Measurements from ENCODE around the gene PSMB10. TPM values are rescaled to one million over a fixed set of nuclear protein-coding genes. Genes with fewer than 3 reads are reported as not detected.
"Not testable (repeated sequence)": the region's sequence is repeated elsewhere in the genome, so short reads cannot be mapped to it uniquely, and the experiment has no call there.

The PSMB10 gene
- polyA plus RNA-seq, 1 experiment = 18.1 TPM

DNA sequence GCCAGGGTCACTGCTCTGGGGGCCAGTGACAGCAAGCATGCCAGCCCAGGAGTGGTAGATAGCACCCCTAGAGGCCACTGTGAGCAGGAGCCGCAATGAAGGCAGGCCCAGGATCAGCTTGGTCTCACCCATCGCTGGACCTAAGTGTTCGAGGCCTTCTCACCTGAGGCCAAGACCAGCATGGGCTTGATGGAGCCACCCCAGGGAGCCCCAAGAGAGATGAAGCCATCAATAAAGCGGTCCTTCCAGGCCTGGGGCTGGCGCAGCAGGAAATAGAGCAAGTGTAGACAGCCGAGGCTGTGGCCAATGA lies 5.5 kb upstream of the PSMB10 start:
- H3K27ac ChIP-seq (ENCODE audit: low read depth, low read length) = no peak overlapping the region
- H3K9me3 ChIP-seq (ENCODE audit: control insufficient read depth, insufficient read depth, low read length) = no peaks in the 10 kb centered on the region; the same call in 1 of the 2 replicates
- DNase-seq (ENCODE audit: low read depth, low spot score) = no peak
- CTCF ChIA-PET = interaction anchor here (0.8 to 1.4 kb wide), 3 partner anchors 48 to 127 kb away, joined by 3 read pairs; partner anchors contain the start of gene NRN1L
- POLR2A ChIA-PET = interaction anchor here (0.5 kb wide), 1 partner anchor 19 kb away, joined by 3 read pairs; no protein-coding TSS in a partner anchor
- H3K4me3 ChIP-seq (ENCODE audit: low read depth, low read length) = no peak overlapping the region
- no peaks in the 10 kb centered on the region for H3K27me3 ChIP-seq (ENCODE audit: control insufficient read depth, insufficient read depth, low read length)
- TF ChIP-seq, protein P1, sequence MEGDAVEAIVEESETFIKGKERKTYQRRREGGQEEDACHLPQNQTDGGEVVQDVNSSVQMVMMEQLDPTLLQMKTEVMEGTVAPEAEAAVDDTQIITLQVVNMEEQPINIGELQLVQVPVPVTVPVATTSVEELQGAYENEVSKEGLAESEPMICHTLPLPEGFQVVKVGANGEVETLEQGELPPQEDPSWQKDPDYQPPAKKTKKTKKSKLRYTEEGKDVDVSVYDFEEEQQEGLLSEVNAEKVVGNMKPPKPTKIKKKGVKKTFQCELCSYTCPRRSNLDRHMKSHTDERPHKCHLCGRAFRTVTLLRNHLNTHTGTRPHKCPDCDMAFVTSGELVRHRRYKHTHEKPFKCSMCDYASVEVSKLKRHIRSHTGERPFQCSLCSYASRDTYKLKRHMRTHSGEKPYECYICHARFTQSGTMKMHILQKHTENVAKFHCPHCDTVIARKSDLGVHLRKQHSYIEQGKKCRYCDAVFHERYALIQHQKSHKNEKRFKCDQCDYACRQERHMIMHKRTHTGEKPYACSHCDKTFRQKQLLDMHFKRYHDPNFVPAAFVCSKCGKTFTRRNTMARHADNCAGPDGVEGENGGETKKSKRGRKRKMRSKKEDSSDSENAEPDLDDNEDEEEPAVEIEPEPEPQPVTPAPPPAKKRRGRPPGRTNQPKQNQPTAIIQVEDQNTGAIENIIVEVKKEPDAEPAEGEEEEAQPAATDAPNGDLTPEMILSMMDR (IDR thresholded peaks at IDR 0.05; ENCODE audit: low read depth, low read length) = peak; percentile 69

DNA sequence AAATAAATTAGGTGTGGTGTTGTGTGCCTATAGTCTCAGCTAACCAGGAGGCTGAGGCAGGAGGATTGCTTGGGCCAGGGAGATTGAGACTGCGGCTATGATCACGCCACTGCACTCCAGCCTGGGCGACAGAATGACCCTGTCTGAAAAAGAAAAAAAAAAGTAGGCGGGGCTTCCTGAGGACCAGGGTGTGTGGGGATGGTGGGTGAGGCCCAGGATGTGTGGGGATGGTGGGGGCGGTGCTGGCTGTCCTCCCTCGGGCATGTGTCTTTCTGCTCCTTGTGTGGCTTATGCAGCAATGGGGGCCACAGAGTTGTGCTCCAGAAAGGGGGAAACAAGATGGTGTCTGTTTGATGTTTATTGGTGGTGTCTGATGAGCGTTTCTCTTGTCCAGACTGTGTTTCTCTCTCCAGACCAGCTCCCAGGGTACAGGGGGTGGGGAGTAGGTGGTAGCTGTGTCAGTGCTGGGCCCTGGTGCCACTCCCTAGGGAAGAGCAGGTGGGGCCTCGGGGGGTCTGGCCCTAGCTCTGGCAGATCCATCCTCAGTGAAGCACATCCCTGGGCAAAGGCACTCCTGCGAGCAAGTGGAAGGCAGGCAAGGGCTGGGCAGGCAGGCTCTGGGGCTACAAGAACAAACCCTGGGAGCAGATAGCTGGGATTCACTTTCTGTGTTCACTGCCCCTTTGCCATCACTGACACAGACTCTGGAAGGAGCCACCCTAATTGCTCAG lies 5.0 kb upstream of the PSMB10 start:
- TF ChIP-seq, protein P1 (IDR thresholded peaks at IDR 0.05; ENCODE audit: low read depth, low read length) = no peak
- ChIA-PET CTCF (interaction anchor here (0.8 to 1.4 kb wide), 2 partner anchors 57 to 126 kb away, joined by 3 read pairs; partner anchors contain the start of gene NRN1L), POLR2A (no interaction called here)
- H3K27ac ChIP-seq (ENCODE audit: low read depth, low read length) = no peak overlapping the region
- no peaks in the 10 kb centered on the region for H3K27me3 ChIP-seq (ENCODE audit: control insufficient read depth, insufficient read depth, low read length)
- no peak overlapping the region for H3K4me3 ChIP-seq (ENCODE audit: low read depth, low read length)
- H3K9me3 ChIP-seq (ENCODE audit: control insufficient read depth, insufficient read depth, low read length) = no peaks in the 10 kb centered on the region; the same call in 1 of the 2 replicates
- no peak for DNase-seq (ENCODE audit: low read depth, low spot score)

DNA sequence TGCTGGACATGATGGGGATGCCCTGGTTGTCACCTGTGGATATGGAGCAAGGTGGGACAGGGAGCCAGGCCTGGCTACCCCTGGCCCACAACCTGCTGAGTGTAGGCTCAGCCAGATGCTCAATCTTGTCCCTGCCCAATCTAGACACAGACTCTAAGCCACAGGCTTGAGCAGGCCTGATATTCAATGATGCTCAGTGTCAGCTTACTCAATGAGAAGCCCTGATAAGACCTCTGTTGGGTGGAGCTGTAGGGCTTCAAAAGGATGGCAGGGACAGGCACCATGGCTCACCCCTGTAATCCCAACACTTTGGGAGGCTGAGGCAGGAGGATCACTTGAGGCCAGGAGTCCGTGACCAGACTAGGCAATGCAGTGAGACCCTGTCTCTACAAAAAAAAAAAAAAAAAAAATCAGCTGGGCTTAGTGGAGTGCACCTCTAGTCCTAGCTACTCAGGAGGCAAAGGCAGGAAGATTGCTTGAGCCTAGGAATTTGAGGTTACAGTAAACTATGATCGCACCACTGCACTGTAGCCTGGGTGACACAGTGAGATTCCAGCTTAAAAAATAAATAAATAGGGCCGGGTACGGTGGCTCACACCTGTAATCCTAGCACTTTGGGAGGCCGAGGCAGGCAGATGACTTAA lies 3.9 kb upstream of the PSMB10 start:
- TF ChIP-seq, protein P1 (IDR thresholded peaks at IDR 0.05; ENCODE audit: low read depth, low read length) = no peak
- peaks cover 6% of the 10 kb centered on the region; the same call in 1 of the 2 replicates for H3K9me3 ChIP-seq (ENCODE audit: control insufficient read depth, insufficient read depth, low read length)
- H3K27ac ChIP-seq (ENCODE audit: low read depth, low read length) = no peak overlapping the region
- POLR2A ChIA-PET = interaction anchor here (0.6 to 0.9 kb wide), 2 partner anchors 19 to 108 kb away, joined by 3 read pairs; no protein-coding TSS in a partner anchor
- DNase-seq (ENCODE audit: low read depth, low spot score) = no peak
- no peaks in the 10 kb centered on the region for H3K27me3 ChIP-seq (ENCODE audit: control insufficient read depth, insufficient read depth, low read length)
- no peak overlapping the region for H3K4me3 ChIP-seq (ENCODE audit: low read depth, low read length)
- CTCF ChIA-PET = interaction anchor here (0.6 to 0.7 kb wide), 2 partner anchors 124 to 343 kb away, joined by 3 read pairs; no protein-coding TSS in a partner anchor

DNA sequence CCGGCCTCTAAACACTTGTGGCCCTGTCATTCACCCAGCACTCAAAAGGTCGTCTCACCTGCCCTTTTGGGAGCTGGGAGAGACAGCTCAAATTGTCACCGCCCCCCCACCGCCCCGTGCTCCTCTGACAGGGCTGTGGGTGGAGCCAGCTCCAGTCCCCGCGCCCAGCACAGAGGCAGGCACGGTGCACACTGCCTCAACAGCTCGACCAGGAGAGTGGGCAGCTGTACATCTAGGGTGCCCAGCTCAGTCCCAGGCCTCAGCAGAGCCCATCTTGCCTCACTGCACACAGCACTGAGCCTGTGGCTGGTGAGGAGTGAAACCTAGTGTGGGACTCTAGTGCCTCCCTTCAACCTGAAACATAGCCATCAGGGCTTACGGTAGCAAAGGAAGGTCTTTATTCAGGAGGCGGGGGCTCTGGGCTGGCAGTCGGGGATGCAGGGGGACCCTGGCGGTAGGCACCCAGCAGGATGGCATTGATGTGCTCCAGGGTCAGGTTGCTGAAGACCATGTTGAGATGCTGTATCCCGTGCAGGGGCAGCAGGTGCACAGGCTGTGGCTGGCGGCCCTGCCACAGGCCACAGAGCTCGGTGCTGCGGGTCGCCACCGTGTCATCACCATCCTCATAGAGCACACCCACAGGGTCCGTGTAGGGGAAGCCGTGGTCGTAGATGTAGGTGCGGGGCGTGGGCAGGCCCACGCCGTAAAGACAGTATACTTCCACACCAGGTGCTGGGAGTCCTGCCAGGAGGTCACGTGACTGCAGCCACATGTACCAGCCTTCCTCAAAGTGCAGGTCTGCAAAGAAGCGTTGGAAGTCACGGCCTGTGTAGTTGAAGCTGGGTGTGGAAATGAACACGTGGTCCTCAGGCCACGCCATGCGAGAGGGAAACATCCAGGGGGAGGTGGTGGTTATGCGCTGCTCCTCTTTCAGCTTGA lies 3.1 kb upstream of the PSMB10 start:
- Histone ChIP-seq H3K27me3 (ENCODE audit: control insufficient read depth, insufficient read depth, low read length) (no peaks in the 10 kb centered on the region), H3K9me3 (ENCODE audit: control insufficient read depth, insufficient read depth, low read length) (peaks cover 6% of the 10 kb centered on the region; the same call in 1 of the 2 replicates), H3K27ac (ENCODE audit: low read depth, low read length) (no peak overlapping the region), H3K4me3 (ENCODE audit: low read depth, low read length) (no peak overlapping the region)
- ChIA-PET CTCF (interaction anchor here (0.6 to 1.2 kb wide), 5 partner anchors 55 to 123 kb away, joined by 3 to 5 read pairs (median 4); partner anchors contain the start of gene NRN1L), POLR2A (interaction anchor here (0.9 kb wide), 1 partner anchor 20 kb away, joined by 3 read pairs; no protein-coding TSS in a partner anchor)
- TF ChIP-seq, protein P1 (IDR thresholded peaks at IDR 0.05; ENCODE audit: low read depth, low read length) = no peak
- no peak for DNase-seq (ENCODE audit: low read depth, low spot score)

DNA sequence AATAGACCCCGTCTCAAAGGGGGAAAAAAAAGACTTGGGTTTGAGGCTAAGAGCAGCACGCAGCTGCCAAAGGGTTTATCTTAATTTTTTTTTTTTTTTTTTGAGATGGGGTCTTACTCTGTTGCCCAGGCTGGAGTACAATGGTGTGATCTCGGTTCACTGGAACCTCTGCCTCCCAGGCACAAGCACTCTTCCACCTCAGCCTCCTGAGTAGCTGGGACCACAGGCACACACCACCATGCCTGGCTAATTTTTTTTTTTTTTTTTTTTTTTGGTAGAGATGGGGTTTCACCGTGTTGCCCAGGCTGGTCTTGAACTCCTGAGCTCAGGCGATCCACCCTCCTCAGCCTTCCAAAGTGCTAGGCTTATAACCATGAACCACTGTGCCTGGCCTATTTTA lies 1.1 kb upstream of the PSMB10 start:
- not testable (repeated sequence) for DNase-seq (ENCODE audit: low read depth, low spot score); H3K4me3 ChIP-seq (ENCODE audit: low read depth, low read length); H3K27ac ChIP-seq (ENCODE audit: low read depth, low read length); H3K27me3 ChIP-seq (ENCODE audit: control insufficient read depth, insufficient read depth, low read length); H3K9me3 ChIP-seq (ENCODE audit: control insufficient read depth, insufficient read depth, low read length)
- ChIA-PET POLR2A (interaction anchor here (0.7 kb wide), 3 partner anchors 13 to 126 kb away, joined by 3 to 10 read pairs (median 9); no protein-coding TSS in a partner anchor), CTCF (interaction anchor here (1.1 kb wide), 1 partner anchor 54 kb away, joined by 3 read pairs; no protein-coding TSS in a partner anchor)
